Left lung (tissue), 10 donors: ENCODE data around the gene CRLF1. TPM values are rescaled to one million over a fixed set of nuclear protein-coding genes. Genes with fewer than 3 reads are reported as not detected.

Experiments
- ATAC-seq: fragments of 200-7000 bp; cut with Tn5 transposase; one replicate; pipeline ENCODE4 v1.9.1; 2020; ENCODE audit warnings: moderate library complexity
- DNase-seq, 4 donors: peaks; one replicate each; pipeline ENCODE4 v3.0.0-alpha.2; 2013 to 2020
- H3K27ac ChIP-seq, 2 donors: fragments of 200-600 bp; sonication (generic) in 1 of 2; one replicate each; pipeline versions ENCODE4 v1.5.0 to v1.8.0; 2020 to 2021
- H3K27me3 ChIP-seq, 2 donors: fragments of 200-600 bp; sonication (generic) in 1 of 2; one replicate each; pipeline versions ENCODE4 v1.5.0 to v1.8.0; 2020 to 2021
- H3K36me3 ChIP-seq, 2 donors: fragments of 200-600 bp; sonication (generic) in 1 of 2; one replicate each; pipeline versions ENCODE4 v1.5.0 to v1.8.0; 2020 to 2021
- H3K4me1 ChIP-seq, 2 donors: fragments of 200-600 bp; one replicate each; pipeline ENCODE4 v1.8.0; 2021
- H3K4me3 ChIP-seq, 2 donors: fragments of 200-600 bp; sonication (generic) in 1 of 2; one replicate each; pipeline versions ENCODE4 v1.5.0 to v1.8.0; 2020 to 2021; ENCODE audit warnings: mild to moderate bottlenecking in 1 of 2
- H3K9me3 ChIP-seq, 2 donors: fragments of 200-600 bp; sonication (generic) in 1 of 2; one replicate each; pipeline versions ENCODE4 v1.5.0 to v1.8.0; 2020 to 2021
- CTCF ChIP-seq, 2 donors: fragments of 200-600 bp; sonication (generic) in 1 of 2; IDR thresholded peaks; one replicate each; pipeline versions ENCODE4 v1.5.0 to v1.8.0; 2021; ENCODE audit warnings: antibody characterized with exemption in 2 of 2
- intact Hi-C, 2 donors: fragments of 100-400 bp; cut with DNase I; formaldehyde crosslinking; loops; one replicate each; pipeline versions ENCODE4 v1.11.2 to v1.14.2; 2022
- polyA plus RNA-seq, 6 donors: library from polyadenylated mRNA; unstranded; fragments of 120-200 nt; gene quantifications; one replicate each; pipeline ENCODE4 v1.2.1, GENCODE V29; 2013; ENCODE audit not compliant: insufficient read length in 6 of 6
- total RNA-seq, 2 donors: library from RNA; stranded (reverse); fragmentation: NEBNext Ultra II Directional; extraction: Animal tissue kit (Norgen Biotek cat#: 25700); gene quantifications; one replicate each; pipeline ENCODE4 v1.2.1, GENCODE V29; 2021
- donor health status: DM: no; HTN: yes; CAD: no.
- donor health status: DM: no; HTN: no; CAD: no.

The CRLF1 gene
- total and polyA plus RNA-seq, 8 donors: 22.5 to 328 (median 233) TPM

- Histone ChIP-seq H3K27ac (no peak overlapping the region), H3K4me3 (no peak overlapping the region), H3K9me3 (no peaks in the 10 kb centered on the region), H3K27me3 (no peaks in the 10 kb centered on the region), H3K4me1 (peaks cover 11 to 38% of the 10 kb centered on the region in 2 donors), H3K36me3 (no peaks in the 10 kb centered on the region)
- no peak for DNase-seq
- no peak for TF ChIP-seq CTCF (IDR thresholded peaks at IDR 0.05)
- intact Hi-C loops: no loop called here
- no peak for ATAC-seq
Measured at GRCh38 chr19:18651733-18652132, 45.1 kb upstream of the CRLF1 start.

- Histone ChIP-seq H3K9me3 (no peaks in the 10 kb centered on the region), H3K27ac (no peak overlapping the region), H3K36me3 (no peaks in the 10 kb centered on the region), H3K4me1 (peaks cover 11 to 38% of the 10 kb centered on the region in 2 donors), H3K4me3 (no peak overlapping the region), H3K27me3 (no peaks in the 10 kb centered on the region)
- DNase-seq (no peak), ATAC-seq (no peak)
- no peak for TF ChIP-seq CTCF (IDR thresholded peaks at IDR 0.05)
- intact Hi-C loops: no loop called here
Measured at GRCh38 chr19:18651300-18651699, 44.7 kb upstream of the CRLF1 start.

GRCh38 chr19:18650468-18651041 lies 44.0 kb upstream of the CRLF1 start:
- DNase-seq: no peak
- TF ChIP-seq CTCF (IDR thresholded peaks at IDR 0.05): no peak

GRCh38 chr19:18650021-18650390 lies 43.4 kb upstream of the CRLF1 start:
- peak overlapping the region; percentile 55 to 74 for H3K27ac ChIP-seq

More at GRCh38 chr19:18650468-18651041, 44.0 kb upstream of the CRLF1 start:
- Histone ChIP-seq H3K4me1 (peaks cover 11 to 38% of the 10 kb centered on the region in 2 donors), H3K36me3 (no peaks in the 10 kb centered on the region), H3K27me3 (no peaks in the 10 kb centered on the region), H3K27ac (peak overlapping the region; percentile 55 to 74), H3K9me3 (no peaks in the 10 kb centered on the region), H3K4me3 (no peak overlapping the region)
- intact Hi-C loops: no loop called here
- peak; percentile 51 for ATAC-seq

More at GRCh38 chr19:18650021-18650390, 43.4 kb upstream of the CRLF1 start:
- TF ChIP-seq CTCF (IDR thresholded peaks at IDR 0.05): no peak
- Histone ChIP-seq H3K27me3 (no peaks in the 10 kb centered on the region), H3K9me3 (no peaks in the 10 kb centered on the region), H3K4me1 (peaks cover 11 to 40% of the 10 kb centered on the region in 2 donors), H3K4me3 (no peak overlapping the region), H3K36me3 (no peaks in the 10 kb centered on the region)
- DNase-seq (no peak), ATAC-seq (peak; percentile 49)
- intact Hi-C loops: no loop called here
